HEK293 (cell line): Measurements from ENCODE around the gene EID3.

Experiments used
- CTCF ChIA-PET: fragments of 350-600 bp; formaldehyde crosslinking; extraction: SDS; loops from one replicate; lab custom pipeline; 2021; ENCODE audit warnings: antibody characterized with exemption; lab: Yijun Ruan, JAX
- POLR2A ChIA-PET: fragments of 300-600 bp; formaldehyde crosslinking; extraction: SDS; loops from one replicate; lab custom pipeline; 2020; ENCODE audit warnings: antibody characterized with exemption, inconsistent platforms; lab: Yijun Ruan, JAX
- H3K27ac ChIP-seq: fragments of 200-500 bp; sonication (Bioruptor generic); 2 replicates; pipeline ENCODE4 v1.5.1; 2014; ENCODE audit warnings: low read depth, low read length, control low read depth, inconsistent platforms; ENCODE audit errors: extremely low read depth
- H3K36me3 ChIP-seq, 2 experiments: fragments of 200-500 bp in 1 of 2; sonication (Bioruptor generic) in 1 of 2; 1 replicate in 1 of 2; 2 replicates in 1 of 2; pipeline ENCODE4 v1.5.1; 2014 to 2017; ENCODE audit warnings: inconsistent platforms in 2 of 2, low read length in 2 of 2; ENCODE audit not compliant: control insufficient read depth in 2 of 2, insufficient read depth in 1 of 2
- H3K4me1 ChIP-seq: fragments of 200-500 bp; sonication (Bioruptor generic); 2 replicates; pipeline ENCODE4 v1.5.1; 2014; ENCODE audit warnings: mild to moderate bottlenecking, low read length, inconsistent platforms; ENCODE audit not compliant: control insufficient read depth, insufficient read depth
- H3K4me3 ChIP-seq: 2 replicates; pipeline ENCODE4 v1.5.1; 2011; ENCODE audit warnings: low read depth, mild to moderate bottlenecking, control low read depth, low read length, moderate library complexity
- H3K9me3 ChIP-seq: fragments of 200-500 bp; sonication (Bioruptor generic); 2 replicates; pipeline ENCODE4 v1.5.1; 2014; ENCODE audit warnings: low read depth, low read length, inconsistent platforms; ENCODE audit not compliant: control insufficient read depth, insufficient read depth
- HIC1 ChIP-seq: fragments of 450-650 bp; formaldehyde crosslinking; IDR thresholded peaks from 2 replicates; pipeline ENCODE4 v1.5.1; 2016; ENCODE audit warnings: missing biosample characterization, missing genetic modification characterization
- HOXA7 ChIP-seq: sonication (generic); formaldehyde crosslinking; IDR thresholded peaks from 2 replicates; pipeline ENCODE4 v1.8.1; 2022; ENCODE audit warnings: missing genetic modification reagents, borderline replicate concordance
- IKZF3 ChIP-seq: fragments of 450-650 bp; IDR thresholded peaks from 2 replicates; pipeline ENCODE4 v1.5.0; 2018; ENCODE audit warnings: missing biosample characterization, mild to moderate bottlenecking, missing genetic modification characterization, moderate library complexity
- PRDM4 ChIP-seq: fragments of 450-650 bp; formaldehyde crosslinking; IDR thresholded peaks from 2 replicates; pipeline ENCODE4 v1.5.1; 2017; ENCODE audit warnings: missing biosample characterization, missing genetic modification characterization
- SETDB1 ChIP-seq: IDR thresholded peaks from one replicate; pipeline ENCODE4 v1.6.1; 2017; ENCODE audit warnings: mild to moderate bottlenecking, low read length, moderate library complexity, mixed read lengths; ENCODE audit not compliant: insufficient read length
- WT1 ChIP-seq: fragments of 450-650 bp; formaldehyde crosslinking; IDR thresholded peaks from 2 replicates; pipeline ENCODE4 v1.5.1; 2016; ENCODE audit warnings: missing biosample characterization, missing genetic modification characterization
- ZNF10 ChIP-seq: fragments of 450-650 bp; formaldehyde crosslinking; IDR thresholded peaks from 2 replicates; pipeline ENCODE4 v1.5.1; 2017; ENCODE audit warnings: missing biosample characterization, missing genetic modification characterization
- ZNF138 ChIP-seq: fragments of 450-650 bp; formaldehyde crosslinking; IDR thresholded peaks from 2 replicates; pipeline ENCODE4 v1.5.1; 2016; ENCODE audit warnings: missing biosample characterization, missing genetic modification characterization, borderline replicate concordance
- ZNF202 ChIP-seq: fragments of 450-650 bp; formaldehyde crosslinking; IDR thresholded peaks from 2 replicates; pipeline ENCODE4 v1.5.1; 2016; ENCODE audit warnings: missing biosample characterization, missing genetic modification characterization, borderline replicate concordance
- ZNF24 ChIP-seq: fragments of 450-650 bp; formaldehyde crosslinking; IDR thresholded peaks from 2 replicates; pipeline ENCODE4 v1.5.1; 2016; ENCODE audit warnings: missing biosample characterization, missing genetic modification characterization
- ZNF302 ChIP-seq: fragments of 450-650 bp; formaldehyde crosslinking; IDR thresholded peaks from 2 replicates; pipeline ENCODE4 v1.5.1; 2016; ENCODE audit warnings: missing biosample characterization, missing genetic modification characterization, low read depth
- ZNF398 ChIP-seq: fragments of 450-650 bp; formaldehyde crosslinking; IDR thresholded peaks from 2 replicates; pipeline ENCODE4 v1.5.1; 2017; ENCODE audit warnings: missing biosample characterization, missing genetic modification characterization
- ZNF423 ChIP-seq: fragments of 450-650 bp; formaldehyde crosslinking; IDR thresholded peaks from 2 replicates; pipeline ENCODE4 v1.5.1; 2016; ENCODE audit warnings: missing biosample characterization, missing genetic modification characterization
- ZNF518A ChIP-seq: fragments of 450-650 bp; formaldehyde crosslinking; conservative IDR thresholded peaks from 2 replicates; pipeline ENCODE4 v1.5.1; 2016; ENCODE audit warnings: low read depth, missing biosample characterization, missing genetic modification characterization
- ZNF580 ChIP-seq: fragments of 450-650 bp; formaldehyde crosslinking; IDR thresholded peaks from 2 replicates; pipeline ENCODE4 v1.5.1; 2016; ENCODE audit warnings: missing biosample characterization, missing genetic modification characterization
- ZNF658 ChIP-seq: fragments of 450-650 bp; formaldehyde crosslinking; IDR thresholded peaks from 2 replicates; pipeline ENCODE4; 2016; ENCODE audit warnings: missing biosample characterization, missing genetic modification characterization
- ZNF670 ChIP-seq: fragments of 450-650 bp; formaldehyde crosslinking; IDR thresholded peaks from 2 replicates; pipeline ENCODE4 v1.5.1; 2016; ENCODE audit warnings: missing biosample characterization, missing genetic modification characterization, low read depth
- ZNF707 ChIP-seq: fragments of 450-650 bp; formaldehyde crosslinking; IDR thresholded peaks from 2 replicates; pipeline ENCODE4 v1.5.1; 2016; ENCODE audit warnings: missing biosample characterization, missing genetic modification characterization
- ZNF747 ChIP-seq: fragments of 450-650 bp; formaldehyde crosslinking; IDR thresholded peaks from 2 replicates; pipeline ENCODE4 v1.5.1; 2016; ENCODE audit warnings: missing biosample characterization, missing genetic modification characterization
- ZNF830 ChIP-seq: fragments of 450-650 bp; IDR thresholded peaks from 2 replicates; pipeline ENCODE4 v1.5.0; 2018; ENCODE audit warnings: missing biosample characterization, missing genetic modification characterization, low read depth, mild to moderate bottlenecking, moderate library complexity

Gene EID3

GRCh38 chr12:104316936-104317335, 13.4 kb downstream of the EID3 start:
- no peaks in the 10 kb centered on the region for H3K4me1 ChIP-seq
- H3K36me3 ChIP-seq: peaks cover 42 to 96% of the 10 kb centered on the region in 2 experiments
- CTCF ChIA-PET: no interaction called here
- POLR2A ChIA-PET: interaction anchor here (0.6 kb wide), 1 partner anchor 53 kb away, joined by 3 read pairs; no protein-coding TSS in a partner anchor
- TF ChIP-seq ZNF580 (no peak), ZNF202 (no peak), SETDB1 (no peak), ZNF24 (tag by site-specific recombination) (no peak), ZNF658 (tag by site-specific recombination) (no peak), ZNF830 (tag by site-specific recombination) (no peak), IKZF3 (no peak)
- H3K27ac ChIP-seq: no peak overlapping the region
- H3K9me3 ChIP-seq: no peaks in the 10 kb centered on the region
- H3K4me3 ChIP-seq: no peak overlapping the region

GRCh38 chr12:104317538-104318210, 14.1 kb downstream of the EID3 start:
- H3K9me3 ChIP-seq: no peaks in the 10 kb centered on the region
- ChIA-PET CTCF (no interaction called here), POLR2A (no interaction called here)
- H3K27ac ChIP-seq: no peak overlapping the region
- H3K4me1 ChIP-seq: no peaks in the 10 kb centered on the region
- no peak for TF ChIP-seq WT1 (tag by site-specific recombination)
- no peak for TF ChIP-seq ZNF707 (tag by site-specific recombination)
- TF ChIP-seq ZNF423 (tag by site-specific recombination): no peak
- TF ChIP-seq ZNF10: no peak
- no peak for TF ChIP-seq ZNF398 (tag by site-specific recombination)
- no peak for TF ChIP-seq HIC1 (tag by site-specific recombination)
- TF ChIP-seq ZNF518A (tag by site-specific recombination): no peak
- TF ChIP-seq ZNF302: no peak
- TF ChIP-seq ZNF670: no peak
- TF ChIP-seq ZNF138 (tag by site-specific recombination): no peak
- no peak for TF ChIP-seq ZNF747
- no peak for TF ChIP-seq HOXA7 (CRISPR knock-in tag)
- no peak for TF ChIP-seq PRDM4 (tag by site-specific recombination)
- peaks cover 48 to 96% of the 10 kb centered on the region in 2 experiments for H3K36me3 ChIP-seq
- no peak overlapping the region for H3K4me3 ChIP-seq
